Activated T-cell treated with anti-CD3 and anti-CD28 coated beads, Interleukin-2, amount 50 U/mL, for 4 hours (primary cell): ENCODE results near the gene RHOH. TPM values are rescaled to one million over a fixed set of nuclear protein-coding genes. Genes with fewer than 3 reads are reported as not detected.
"Not testable (repeated sequence)": the region's sequence is repeated elsewhere in the genome, so short reads cannot be mapped to it uniquely, and the experiment has no call there.

Experiments used
- ATAC-seq, 2 donors: fragments of 200-7000 bp; cut with Tn5 transposase; one replicate each; pipeline ENCODE4 v1.10.0; 2021
- DNase-seq: peaks from one replicate; pipeline ENCODE4 v3.0.0-alpha.2; 2020
- H3K27me3 Mint-ChIP-seq: one replicate; pipeline ENCODE4 v1.8.0; 2021; ENCODE audit warnings: low read depth, mixed read lengths
- H3K36me3 Mint-ChIP-seq: one replicate; pipeline ENCODE4 v1.8.0; 2022; ENCODE audit warnings: mixed read lengths; ENCODE audit not compliant: insufficient read depth
- H3K4me1 Mint-ChIP-seq: one replicate; pipeline ENCODE4 v1.8.0; 2021; ENCODE audit warnings: low read depth, mixed read lengths
- H3K4me3 Mint-ChIP-seq: one replicate; pipeline ENCODE4 v1.8.0; 2021; ENCODE audit warnings: mild to moderate bottlenecking, moderate library complexity, mixed read lengths
- H3K9me3 Mint-ChIP-seq: one replicate; pipeline ENCODE4 v1.8.0; 2021; ENCODE audit warnings: mixed read lengths
- total RNA-seq, 3 donors: library from RNA; stranded (reverse); gene quantifications; one replicate each; pipeline ENCODE4 v1.2.1, GENCODE V29; 2021

RHOH gene
- 100 to 1,000 TPM; 164 to 204 (median 170) TPM for total RNA-seq

DNA sequence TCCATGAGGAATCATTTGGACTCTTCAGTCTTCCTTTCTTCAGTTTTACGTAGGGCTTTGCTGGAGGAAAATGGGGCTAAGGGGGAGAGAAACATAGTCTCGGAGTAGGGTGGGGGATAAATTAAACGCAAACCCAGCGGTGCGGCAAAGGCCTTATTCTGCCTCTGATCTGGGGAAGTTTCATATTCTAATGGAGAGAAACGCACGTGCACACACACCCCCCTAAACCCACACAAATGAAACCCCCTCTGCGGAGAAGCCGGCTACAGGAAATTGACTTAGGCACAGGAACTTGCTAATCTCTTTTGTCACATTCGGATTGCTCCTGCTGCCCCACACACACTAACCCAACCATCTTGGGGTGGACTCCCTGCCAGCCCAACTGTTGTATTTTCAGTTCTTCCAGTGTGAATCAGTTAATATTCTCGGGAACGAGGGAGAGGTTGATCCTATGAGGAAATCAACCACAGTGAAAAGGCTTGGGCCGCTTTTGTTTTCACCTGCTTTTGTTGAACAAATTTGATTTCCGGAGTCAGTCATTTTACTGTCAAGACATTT is at the start of gene RHOH:
TSS of gene RHOH (plus strand) at position 308 of the 558 bp plus-strand sequence. CDS start 46,356 bp downstream, outside the sequence.
- DNase-seq (peak; percentile 70), ATAC-seq (peak; percentile 32 to 42)
- Mint-ChIP-seq H3K27me3 (no peaks in the 10 kb centered on the region), H3K4me3 (peak within 1 kb of the TSS; percentile 100), H3K36me3 (peaks cover 33% of the 10 kb centered on the region), H3K9me3 (no peaks in the 10 kb centered on the region), H3K4me1 (peaks cover 50% of the 10 kb centered on the region)

DNA sequence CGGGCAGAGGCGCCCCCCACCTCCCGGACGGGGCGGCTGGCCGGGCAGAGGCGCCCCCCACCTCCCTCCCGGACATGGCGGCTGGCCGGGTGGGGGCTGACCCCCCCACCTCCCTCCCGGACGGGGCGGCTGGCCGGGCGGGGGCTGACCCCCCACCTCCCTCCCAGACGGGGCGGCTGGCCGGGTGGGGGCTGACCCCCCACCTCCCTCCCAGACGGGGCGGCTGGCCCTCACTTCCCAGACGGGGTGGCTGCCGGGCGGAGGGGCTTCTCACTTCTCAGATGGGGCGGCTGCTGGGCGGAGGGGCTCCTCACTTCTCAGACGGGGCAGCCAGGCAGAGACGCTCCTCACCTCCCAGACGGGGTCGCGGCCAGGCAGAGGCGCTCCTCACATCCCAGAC is 49.3 kb upstream of the RHOH start:
- not testable (repeated sequence) for DNase-seq, ATAC-seq, H3K27me3 Mint-ChIP-seq, H3K4me3 Mint-ChIP-seq, H3K9me3 Mint-ChIP-seq
- Mint-ChIP-seq H3K36me3 (peaks cover 29% of the 10 kb centered on the region), H3K4me1 (peaks cover 21% of the 10 kb centered on the region)

GRCh38 chr4:40149960-40150385 is 46.9 kb upstream of the RHOH start:
- H3K4me1 Mint-ChIP-seq: peaks cover 35% of the 10 kb centered on the region
- peaks cover 15% of the 10 kb centered on the region for H3K36me3 Mint-ChIP-seq
- H3K4me3 Mint-ChIP-seq: no peak overlapping the region
- DNase-seq: peak; percentile 70
- peaks cover 3% of the 10 kb centered on the region for H3K9me3 Mint-ChIP-seq
- ATAC-seq: peak; percentile 94
- H3K27me3 Mint-ChIP-seq: no peaks in the 10 kb centered on the region

DNA sequence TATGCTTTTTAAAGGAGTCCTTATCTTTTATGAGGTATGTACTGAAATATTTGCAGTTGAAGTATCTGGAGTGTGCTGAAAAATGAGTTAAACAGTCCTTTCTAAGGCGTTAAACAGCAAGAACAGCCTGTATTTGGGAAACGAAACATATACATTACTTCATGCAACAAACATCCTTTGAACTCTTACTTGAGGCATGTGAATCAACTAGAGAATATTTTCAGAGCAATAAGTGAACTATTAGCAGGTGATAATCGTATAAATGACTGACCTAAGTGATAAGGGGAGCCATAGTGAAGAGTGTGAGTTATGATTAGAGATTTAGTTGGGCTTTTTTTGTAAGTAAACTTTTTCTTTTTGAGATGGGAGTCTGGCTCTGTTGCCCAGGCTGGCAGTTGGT is 45.9 kb upstream of the RHOH start:
- ATAC-seq: no peak

DNA sequence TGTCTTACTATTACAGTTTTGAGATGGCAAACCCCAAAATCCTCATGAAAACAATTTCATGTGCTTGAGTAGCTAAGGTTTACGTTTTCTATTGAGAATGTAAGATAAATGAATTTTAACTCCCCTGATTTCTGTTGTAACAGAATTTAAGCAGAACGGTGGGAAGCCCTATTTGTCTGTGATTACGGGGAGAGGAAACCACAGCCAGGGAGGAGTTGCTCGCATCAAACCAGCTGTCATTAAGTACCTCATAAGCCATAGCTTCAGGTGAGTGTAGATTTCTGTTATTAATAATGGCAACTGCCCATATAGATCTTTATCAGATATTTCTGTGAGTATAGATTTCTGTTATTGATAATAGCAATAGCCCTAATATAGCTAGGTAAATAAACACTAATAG is 44.2 kb upstream of the RHOH start:
- Mint-ChIP-seq H3K36me3 (peaks cover 13% of the 10 kb centered on the region), H3K4me1 (peaks cover 35% of the 10 kb centered on the region), H3K27me3 (no peaks in the 10 kb centered on the region), H3K4me3 (no peak overlapping the region), H3K9me3 (peaks cover 3% of the 10 kb centered on the region)
- ATAC-seq (peak in 1 of 2 donors; percentile 47), DNase-seq (peak; percentile 17)

More for the DNA sequence above, 45.9 kb upstream of the RHOH start:
- Mint-ChIP-seq H3K36me3 (peaks cover 15% of the 10 kb centered on the region), H3K4me3 (no peak overlapping the region), H3K9me3 (peaks cover 3% of the 10 kb centered on the region), H3K27me3 (no peaks in the 10 kb centered on the region), H3K4me1 (peaks cover 35% of the 10 kb centered on the region)
- DNase-seq: no peak

- Mint-ChIP-seq H3K9me3 (no peaks in the 10 kb centered on the region), H3K4me1 (peaks cover 18% of the 10 kb centered on the region)
- no peak for ATAC-seq
Measured at GRCh38 chr4:40157436-40157835, 39.4 kb upstream of the RHOH start.

DNA sequence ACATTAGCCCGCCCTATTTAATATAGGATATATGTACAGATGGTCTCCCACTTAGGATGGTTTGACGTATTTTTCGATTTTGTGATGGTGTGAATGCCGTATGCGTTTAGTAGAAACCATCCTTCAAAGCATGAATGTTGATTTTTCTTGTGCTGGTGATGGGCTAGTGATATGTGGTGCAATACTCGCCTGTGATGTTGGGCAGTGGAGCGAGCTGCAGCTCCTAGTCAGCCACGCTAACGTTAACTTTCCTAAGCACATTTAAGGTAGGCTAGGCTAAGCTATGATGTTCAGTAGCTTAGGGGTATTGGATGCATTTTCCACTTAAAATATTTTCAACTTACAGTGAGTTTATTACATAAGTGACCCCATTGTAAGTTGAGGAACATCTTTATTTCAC is 36.6 kb upstream of the RHOH start:
- ATAC-seq: no peak
- no peak overlapping the region for H3K4me3 Mint-ChIP-seq
- H3K4me1 Mint-ChIP-seq: peaks cover 4% of the 10 kb centered on the region
- no peaks in the 10 kb centered on the region for H3K27me3 Mint-ChIP-seq
- DNase-seq: no peak
- peaks cover 18% of the 10 kb centered on the region for H3K36me3 Mint-ChIP-seq
- no peaks in the 10 kb centered on the region for H3K9me3 Mint-ChIP-seq

More at GRCh38 chr4:40157436-40157835, 39.4 kb upstream of the RHOH start:
- no peaks in the 10 kb centered on the region for H3K27me3 Mint-ChIP-seq
- H3K4me3 Mint-ChIP-seq: no peak overlapping the region
- DNase-seq: no peak
- peaks cover 17% of the 10 kb centered on the region for H3K36me3 Mint-ChIP-seq

DNA sequence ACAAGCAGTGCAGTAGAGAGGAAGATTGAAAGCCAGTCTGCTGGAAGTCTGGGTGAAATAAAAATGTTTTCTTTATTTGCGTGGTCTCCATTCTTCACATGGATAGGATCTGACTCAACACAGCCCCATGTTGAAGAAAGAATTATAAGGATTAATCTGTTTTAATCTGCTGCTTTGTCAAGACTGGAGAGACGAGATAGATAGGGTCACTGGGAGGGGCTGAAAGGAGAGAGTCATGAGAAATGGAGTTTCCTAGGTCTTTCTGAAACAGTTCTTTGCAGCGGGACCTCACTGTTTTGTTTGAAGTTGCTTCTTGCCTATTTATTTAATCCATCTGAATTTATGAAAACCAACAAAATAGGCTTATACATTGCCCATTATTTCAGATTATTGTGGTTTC is 32.4 kb upstream of the RHOH start:
- H3K27me3 Mint-ChIP-seq: no peaks in the 10 kb centered on the region
- H3K4me1 Mint-ChIP-seq: peaks cover 5% of the 10 kb centered on the region
- no peak overlapping the region for H3K4me3 Mint-ChIP-seq
- H3K9me3 Mint-ChIP-seq: peaks cover 11% of the 10 kb centered on the region
- DNase-seq (no peak), ATAC-seq (no peak)
- peaks cover 23% of the 10 kb centered on the region for H3K36me3 Mint-ChIP-seq

DNA sequence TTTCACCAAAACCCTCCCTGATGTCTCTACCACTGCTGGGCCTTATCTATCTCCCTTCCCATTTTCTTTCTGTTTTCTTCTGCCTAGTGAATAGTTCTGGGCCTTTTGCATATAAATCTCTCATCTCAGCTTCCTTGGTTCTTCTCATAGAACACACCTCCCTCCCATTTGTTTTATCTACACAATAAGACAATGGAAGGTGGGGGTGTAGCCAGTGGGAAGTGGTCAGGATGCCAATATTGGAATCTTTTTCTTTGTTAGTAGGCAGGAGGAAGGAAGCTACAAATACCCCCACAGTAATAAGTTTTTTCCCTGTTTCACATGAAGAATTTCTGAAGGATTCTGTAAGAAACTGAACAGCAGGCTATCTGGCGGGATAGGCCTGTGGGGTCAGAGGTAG is 30.9 kb upstream of the RHOH start:
- peaks cover 1% of the 10 kb centered on the region for H3K4me1 Mint-ChIP-seq

DNA sequence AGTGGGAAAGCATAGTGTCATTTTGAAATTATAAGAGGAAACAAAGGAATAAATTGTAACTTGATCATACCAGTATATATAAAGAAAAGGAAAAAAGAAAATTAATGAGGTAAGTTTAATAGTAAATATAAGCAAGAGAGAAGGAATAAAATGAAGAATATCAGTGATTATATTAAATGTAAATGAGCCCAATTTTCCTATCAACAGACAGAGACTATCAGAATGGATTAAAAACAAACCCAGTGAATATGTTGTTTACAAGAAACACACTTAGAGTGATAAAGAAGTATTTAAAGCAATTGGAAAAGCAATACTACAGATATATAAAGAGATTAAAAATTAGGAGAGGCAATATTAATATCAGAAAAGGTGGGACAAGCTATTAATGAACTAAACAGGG is 28.8 kb upstream of the RHOH start:
- H3K27me3 Mint-ChIP-seq: no peaks in the 10 kb centered on the region
- DNase-seq: no peak
- H3K4me3 Mint-ChIP-seq: no peak overlapping the region
- H3K36me3 Mint-ChIP-seq: peaks cover 9% of the 10 kb centered on the region
- ATAC-seq: no peak
- H3K9me3 Mint-ChIP-seq: peaks cover 11% of the 10 kb centered on the region
- peaks cover 6% of the 10 kb centered on the region for H3K4me1 Mint-ChIP-seq

More for the DNA sequence above, 30.9 kb upstream of the RHOH start:
- Mint-ChIP-seq H3K27me3 (no peaks in the 10 kb centered on the region), H3K9me3 (peaks cover 11% of the 10 kb centered on the region), H3K4me3 (no peak overlapping the region), H3K36me3 (peaks cover 15% of the 10 kb centered on the region)
- DNase-seq (no peak), ATAC-seq (no peak)

DNA sequence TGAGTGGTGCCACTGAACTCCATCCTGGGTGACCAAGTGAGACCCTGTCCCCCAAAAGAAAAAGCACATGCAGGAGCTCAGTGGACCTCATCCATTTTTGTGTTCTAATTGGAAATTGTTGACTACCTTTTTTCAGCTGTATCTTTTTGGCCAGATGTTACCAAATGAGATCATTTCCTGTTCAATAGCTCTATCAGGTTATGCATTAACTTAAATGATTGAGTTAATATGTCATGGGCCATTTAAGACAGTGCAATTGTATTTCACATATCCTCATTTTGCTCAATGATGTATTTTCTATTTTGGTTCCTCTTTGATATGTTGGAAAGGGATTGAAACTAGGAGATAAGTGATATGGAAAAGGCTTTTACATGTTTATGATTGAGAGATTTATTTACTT is 26.2 kb upstream of the RHOH start:
- DNase-seq (no peak), ATAC-seq (no peak)
- Mint-ChIP-seq H3K36me3 (peaks cover 9% of the 10 kb centered on the region), H3K9me3 (peaks cover 11% of the 10 kb centered on the region), H3K27me3 (no peaks in the 10 kb centered on the region), H3K4me3 (no peak overlapping the region), H3K4me1 (peaks cover 16% of the 10 kb centered on the region)

DNA sequence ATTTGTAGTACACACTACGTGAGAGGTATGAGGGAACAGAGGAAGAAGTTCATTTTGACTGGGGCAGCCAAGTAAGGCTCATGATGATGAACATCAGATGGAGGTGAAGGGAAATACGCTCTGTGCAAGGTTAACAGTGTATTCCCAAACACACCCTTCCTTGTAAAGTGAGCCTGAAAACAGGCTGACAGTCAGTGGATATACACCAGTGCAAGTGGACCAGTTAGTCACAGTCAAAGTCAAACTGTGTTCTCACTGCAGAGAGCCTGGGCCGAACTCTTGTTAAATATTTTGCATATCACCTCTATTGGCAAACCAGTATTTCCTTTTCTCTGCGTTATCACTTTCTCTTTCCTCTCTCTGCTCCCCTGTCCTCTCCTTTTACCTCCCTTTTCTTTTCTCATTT is 23.4 kb upstream of the RHOH start:
- peak overlapping the region; percentile 52 for H3K4me3 Mint-ChIP-seq
- H3K27me3 Mint-ChIP-seq: no peaks in the 10 kb centered on the region
- H3K36me3 Mint-ChIP-seq: peaks cover 1% of the 10 kb centered on the region
- ATAC-seq (peak; percentile 60 to 63), DNase-seq (no peak)
- H3K4me1 Mint-ChIP-seq: peaks cover 17% of the 10 kb centered on the region
- no peaks in the 10 kb centered on the region for H3K9me3 Mint-ChIP-seq

- no peaks in the 10 kb centered on the region for H3K36me3 Mint-ChIP-seq
- H3K4me1 Mint-ChIP-seq: peaks cover 36% of the 10 kb centered on the region
- H3K27me3 Mint-ChIP-seq: no peaks in the 10 kb centered on the region
- H3K4me3 Mint-ChIP-seq: no peak overlapping the region
- ATAC-seq: no peak
- DNase-seq: no peak
- H3K9me3 Mint-ChIP-seq: no peaks in the 10 kb centered on the region
Measured at GRCh38 chr4:40176602-40177001, 20.2 kb upstream of the RHOH start.

- H3K4me1 Mint-ChIP-seq: peaks cover 39% of the 10 kb centered on the region
- DNase-seq: no peak
- no peaks in the 10 kb centered on the region for H3K9me3 Mint-ChIP-seq
- no peak overlapping the region for H3K4me3 Mint-ChIP-seq
- no peaks in the 10 kb centered on the region for H3K27me3 Mint-ChIP-seq
- no peaks in the 10 kb centered on the region for H3K36me3 Mint-ChIP-seq
- ATAC-seq: no peak
Measured at GRCh38 chr4:40177591-40177990, 19.2 kb upstream of the RHOH start.

GRCh38 chr4:40178672-40179071 is 18.2 kb upstream of the RHOH start:
- Mint-ChIP-seq H3K27me3 (no peaks in the 10 kb centered on the region), H3K36me3 (no peaks in the 10 kb centered on the region), H3K4me3 (no peak overlapping the region), H3K9me3 (no peaks in the 10 kb centered on the region), H3K4me1 (peaks cover 34% of the 10 kb centered on the region)
- DNase-seq (no peak), ATAC-seq (no peak)
